Fibroblast of upper back skin (primary cell): ENCODE measurements around the gene RSRC2.
"Not testable (repeated sequence)": the region's sequence is repeated elsewhere in the genome, so short reads cannot be mapped to it uniquely, and the experiment has no call there.

ENCODE experiments used
- DNase-seq: peaks from one replicate; pipeline ENCODE4 v3.0.0-alpha.2; 2013

Gene RSRC2

DNA sequence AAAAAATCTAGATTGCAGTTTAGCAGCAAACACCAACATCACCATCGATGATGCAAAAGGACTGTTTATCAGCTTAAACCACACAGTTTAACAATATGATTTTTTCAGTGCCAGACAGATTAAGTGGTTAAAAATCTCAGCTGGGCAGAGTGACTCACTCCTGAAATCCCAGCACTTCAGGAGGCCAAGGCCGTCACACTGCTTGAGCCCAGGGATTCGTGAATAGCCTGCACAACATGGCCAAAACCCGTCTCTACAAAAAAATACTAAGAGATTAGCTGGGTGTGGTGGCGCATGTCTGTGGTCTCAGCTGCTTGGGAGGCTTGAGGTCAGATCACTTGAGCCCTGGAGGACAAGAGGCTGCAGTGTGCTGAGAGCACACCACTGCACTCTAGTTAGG is 8.9 kb downstream of the RSRC2 start:
- DNase-seq, result peak; percentile 74

DNA sequence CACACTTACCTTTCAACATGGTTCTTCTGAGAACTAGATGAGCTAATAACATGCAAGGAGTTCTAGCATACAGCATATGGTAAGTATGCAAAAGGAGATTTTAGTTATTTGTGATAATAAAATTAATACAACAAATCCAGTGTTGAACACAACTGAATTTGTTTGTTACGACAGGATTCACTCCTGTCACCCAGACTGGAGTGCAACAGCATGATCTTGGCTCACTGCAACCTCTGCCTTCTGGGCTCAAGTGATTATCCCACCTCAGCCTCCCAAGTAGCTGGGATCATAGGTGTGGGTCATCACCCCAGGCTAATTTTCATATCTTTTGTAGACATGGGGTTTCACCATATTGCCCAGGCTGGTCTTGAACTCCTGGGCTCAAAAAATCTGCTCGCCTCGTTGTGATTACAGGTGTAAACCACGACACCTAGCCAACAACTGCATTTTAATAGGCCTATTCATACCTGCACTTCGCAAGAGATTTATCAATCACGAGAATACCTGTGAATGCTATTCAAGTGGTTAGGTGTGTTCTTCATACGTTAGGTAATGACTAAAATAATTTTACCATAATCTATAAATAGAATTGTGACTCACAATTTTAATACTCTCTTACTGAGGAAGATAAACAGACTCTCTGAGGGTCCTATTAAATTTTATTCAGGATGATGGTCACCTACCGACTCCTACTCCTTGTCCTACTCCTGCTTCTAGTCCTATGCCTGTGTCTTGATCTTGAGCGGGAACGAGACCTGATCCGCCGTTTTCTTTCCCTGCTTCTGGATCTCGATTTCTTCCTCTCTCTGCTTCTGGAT is 10.0 kb downstream of the RSRC2 start:
- DNase-seq, result no peak

DNA sequence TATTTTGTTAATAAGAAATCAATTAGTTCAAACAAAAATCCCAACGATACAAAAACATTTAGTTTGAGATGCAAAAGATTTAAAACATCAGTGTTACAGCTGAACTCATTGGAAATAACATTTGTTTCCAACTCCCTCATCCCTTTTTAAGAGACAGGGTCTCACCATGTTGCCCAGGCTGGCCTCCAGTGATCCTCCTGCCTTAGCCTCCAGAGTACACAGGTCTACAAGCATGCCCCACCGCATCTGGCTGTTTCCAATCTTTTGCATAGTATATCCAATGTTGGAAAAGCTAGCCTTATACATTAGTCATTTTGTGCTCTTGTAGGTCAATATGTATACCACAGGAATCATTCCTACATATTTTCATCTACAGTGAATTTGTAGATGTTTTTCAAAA is 11.5 kb downstream of the RSRC2 start:
- no peak for DNase-seq

GRCh38 chr12:122513660-122514059 is 13.1 kb downstream of the RSRC2 start:
- DNase-seq, result no peak

DNA sequence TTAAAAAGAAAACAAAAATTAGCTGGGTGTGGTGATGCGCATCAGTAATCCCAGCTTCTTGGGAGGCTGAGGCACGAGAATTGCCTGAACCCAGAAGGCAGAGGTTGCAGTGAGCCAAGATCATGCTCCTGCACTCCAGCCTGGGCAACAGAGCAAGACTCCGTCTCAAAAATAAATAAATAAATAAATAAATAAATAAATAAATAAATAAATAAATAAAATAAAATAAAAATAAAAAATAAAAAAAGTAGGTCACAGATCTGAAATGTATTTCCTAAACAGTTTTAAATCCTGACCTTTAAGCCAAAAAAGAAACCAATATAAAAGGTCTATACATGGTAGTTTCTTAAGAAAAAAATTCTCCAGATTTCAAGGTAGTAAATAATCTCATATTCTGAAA is 13.7 kb downstream of the RSRC2 start:
- DNase-seq, result not testable (repeated sequence)

DNA sequence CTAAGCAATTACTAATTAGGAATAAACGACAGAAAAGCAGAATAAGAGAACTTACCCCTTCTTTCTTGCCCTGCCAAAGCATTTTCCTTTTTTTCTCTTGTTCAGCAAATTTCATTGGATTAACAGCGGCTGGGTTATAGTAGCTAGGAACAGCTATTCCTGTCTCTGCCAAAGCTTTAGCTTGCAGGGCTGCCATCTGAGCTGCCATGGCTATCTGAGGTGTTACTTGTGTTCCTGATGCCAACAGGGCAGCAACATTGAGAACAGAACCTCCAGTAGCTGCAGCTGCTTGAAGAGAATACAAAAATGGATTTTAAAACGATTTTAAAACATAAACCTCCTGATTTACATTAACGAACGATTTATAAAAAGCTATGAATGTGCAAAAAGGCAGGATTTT is 18.6 kb downstream of the RSRC2 start:
- no peak for DNase-seq

DNA sequence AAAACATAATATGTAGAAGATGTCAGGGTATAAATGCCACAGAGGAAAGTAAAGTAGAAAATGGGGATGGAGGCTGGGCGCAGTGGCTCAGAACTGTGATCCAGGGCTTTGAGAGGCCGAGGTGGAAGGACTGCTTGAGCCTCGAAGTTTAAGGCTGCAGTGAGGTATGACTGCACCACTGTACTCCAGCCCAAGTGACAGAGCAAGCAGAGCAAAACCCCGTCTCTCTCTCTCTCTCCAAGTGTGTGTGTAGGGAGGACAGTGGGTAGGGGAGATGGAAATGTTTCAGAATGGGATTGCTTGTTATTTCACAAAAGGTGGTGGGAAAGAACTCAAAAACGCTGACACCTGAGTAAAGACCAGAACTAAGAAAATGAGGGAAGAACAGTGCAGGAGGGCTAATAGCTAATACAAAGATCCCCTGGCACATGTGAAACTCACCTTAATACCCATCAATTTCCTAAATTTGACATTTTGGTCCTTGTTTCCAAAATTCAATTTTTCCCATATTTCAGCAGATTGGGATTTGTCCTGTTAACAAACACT is 20.3 kb downstream of the RSRC2 start:
- DNase-seq, result no peak

DNA sequence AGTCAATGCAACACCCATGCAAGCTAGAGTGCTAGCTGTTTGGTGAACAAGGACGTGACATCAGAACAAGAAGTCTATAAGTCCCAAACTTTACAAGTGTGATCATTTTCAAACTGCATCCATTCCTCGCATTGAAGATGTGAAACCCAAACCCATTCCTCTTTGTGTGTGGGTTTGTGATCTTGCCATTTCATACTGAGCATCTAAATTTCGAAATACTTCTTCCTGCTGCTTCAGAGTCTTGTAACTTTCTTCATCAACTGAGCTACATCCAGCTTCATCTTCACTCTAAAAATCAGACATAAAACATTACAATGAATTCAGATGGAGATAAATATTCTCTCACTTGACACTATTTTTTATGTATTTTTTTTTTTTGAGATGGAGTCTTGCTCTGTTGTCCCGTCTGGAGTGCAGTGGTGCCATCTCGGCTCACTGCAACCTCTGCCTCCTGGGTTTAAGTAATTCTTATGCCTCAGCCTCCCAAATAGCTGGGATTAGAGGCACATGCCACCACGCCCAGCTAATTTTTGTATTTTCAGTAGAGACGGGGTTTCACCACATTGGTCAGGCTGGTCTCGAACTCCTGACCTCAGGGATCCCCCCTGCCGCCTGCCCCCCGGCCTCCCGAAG is 21.2 kb downstream of the RSRC2 start:
- DNase-seq, result no peak

DNA sequence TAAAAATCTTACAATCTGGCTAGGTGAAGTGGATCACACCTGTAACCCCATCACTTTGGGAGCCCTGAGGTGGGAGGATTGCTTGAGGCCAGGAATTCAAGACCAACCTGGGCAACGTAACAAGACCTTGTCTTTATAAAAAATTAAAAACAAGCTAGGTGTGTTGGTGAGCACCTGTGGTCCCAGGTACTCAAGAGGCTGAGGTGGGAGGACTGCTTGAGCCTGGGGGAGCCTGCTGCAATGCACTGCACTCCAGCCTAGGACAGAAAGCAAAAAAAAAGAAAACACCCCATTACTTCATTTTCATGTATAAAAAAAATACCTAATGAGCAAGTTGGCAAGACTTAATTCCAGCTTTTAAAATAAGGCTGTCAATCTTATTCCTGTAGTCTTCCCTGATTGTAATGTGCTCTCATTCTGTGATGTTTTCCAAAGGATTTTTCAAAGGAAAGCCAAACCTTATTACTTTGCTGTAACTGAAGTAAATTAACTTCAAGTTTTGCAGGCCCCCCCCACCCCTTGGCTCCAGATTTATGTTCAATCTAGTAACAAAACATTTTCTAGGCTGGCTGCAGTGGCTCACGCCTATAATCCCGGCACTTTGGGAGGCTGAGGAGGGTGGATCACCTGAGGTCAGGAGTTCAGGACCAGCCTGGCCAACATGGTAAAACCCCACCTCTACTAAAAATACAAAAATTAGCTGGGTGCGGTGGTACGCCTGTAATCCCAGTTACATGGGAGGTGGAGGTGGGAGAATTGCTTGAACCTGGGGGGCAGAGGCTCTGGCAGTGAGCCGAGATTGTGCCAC is 22.7 kb downstream of the RSRC2 start:
- no peak for DNase-seq

DNA sequence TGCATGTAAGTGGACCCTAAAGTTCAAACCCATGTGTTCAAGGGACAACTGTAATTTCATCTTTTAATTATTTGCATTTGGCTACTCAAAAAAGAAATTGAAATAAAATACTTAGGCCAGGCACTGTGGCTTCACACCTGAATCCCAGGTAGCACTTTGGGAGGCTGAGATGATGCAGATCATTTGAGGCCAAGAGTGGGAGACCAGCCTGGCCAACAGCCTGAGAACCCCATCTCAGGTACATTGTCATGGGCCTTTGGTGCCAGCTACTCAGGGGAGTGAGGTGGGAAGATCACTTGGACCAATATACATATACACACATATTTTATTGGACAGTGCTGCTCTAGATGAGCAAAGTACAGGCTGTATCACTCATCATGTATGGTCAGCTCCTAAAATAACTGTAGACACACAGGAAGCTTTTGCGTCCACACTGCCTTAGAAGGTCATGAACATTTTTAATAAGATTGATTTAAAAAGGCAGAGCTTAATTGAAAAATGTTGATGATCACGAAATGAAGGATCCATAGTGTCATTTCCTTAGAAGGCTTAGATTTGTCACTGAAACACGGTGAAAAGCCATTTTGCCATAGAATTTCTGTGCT is 23.5 kb downstream of the RSRC2 start:
- no peak for DNase-seq

DNA sequence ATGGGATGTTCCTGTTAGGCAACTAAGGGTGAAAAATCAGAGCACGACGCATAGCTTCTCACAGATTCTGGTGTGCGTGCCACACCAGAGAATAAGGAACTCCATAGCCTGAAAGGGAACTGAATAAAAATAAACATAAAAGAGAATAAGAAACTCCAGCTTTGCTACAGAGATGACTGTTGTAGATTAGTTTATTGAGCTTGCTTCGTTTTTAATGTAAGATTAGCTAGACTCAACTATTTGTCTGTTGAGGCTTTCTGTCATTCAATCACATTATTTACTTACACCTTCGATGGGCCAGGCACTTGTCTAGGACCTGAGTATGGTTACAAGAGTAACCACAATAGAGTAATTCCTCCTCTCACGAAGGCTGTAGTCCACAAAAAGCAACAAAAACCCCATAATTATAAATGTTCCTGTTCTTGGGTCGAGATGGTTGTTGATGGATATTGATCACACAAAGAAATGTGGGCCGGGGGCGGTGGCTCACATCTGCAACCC is 25.2 kb downstream of the RSRC2 start:
- DNase-seq, result no peak

- peak; percentile 98 for DNase-seq
Observed at GRCh38 chr12:122500685-122501488, 25.8 kb downstream of the RSRC2 start, which contains the start of gene ZCCHC8. Gene ZCCHC8, minus strand, starts transcription at chr12:122500932. Its CDS starts 92 bp downstream, at chr12:122500840.

- peak; percentile 63 for DNase-seq
Observed at GRCh38 chr12:122499991-122500684, 26.6 kb downstream of the RSRC2 start.

DNA sequence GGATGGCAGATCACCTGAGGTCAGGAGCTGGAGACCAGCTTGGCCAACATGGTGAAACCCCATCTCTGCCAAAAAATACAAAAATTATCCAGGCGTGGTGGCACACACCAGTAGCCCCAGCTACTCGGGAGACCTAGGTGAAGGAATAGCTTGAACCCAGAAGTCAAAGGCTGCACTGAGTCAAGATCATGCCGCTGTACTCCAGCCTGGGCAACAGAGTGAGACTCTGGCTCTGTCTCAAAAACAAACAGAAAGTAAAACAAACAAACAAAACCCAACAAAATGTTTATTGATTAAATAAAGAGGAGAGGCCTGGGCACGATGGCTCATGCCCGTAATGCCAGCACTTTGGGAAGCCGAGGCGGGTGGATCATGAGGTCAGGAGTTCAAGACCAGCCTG is 31.5 kb downstream of the RSRC2 start:
- DNase-seq, result no peak

- DNase-seq, result not testable (repeated sequence)
Observed at GRCh38 chr12:122493222-122493621, 33.5 kb downstream of the RSRC2 start.

GRCh38 chr12:122491991-122492390 is 34.7 kb downstream of the RSRC2 start:
- DNase-seq, result no peak

- no peak for DNase-seq
Observed at GRCh38 chr12:122489038-122489437, 37.7 kb downstream of the RSRC2 start.

DNA sequence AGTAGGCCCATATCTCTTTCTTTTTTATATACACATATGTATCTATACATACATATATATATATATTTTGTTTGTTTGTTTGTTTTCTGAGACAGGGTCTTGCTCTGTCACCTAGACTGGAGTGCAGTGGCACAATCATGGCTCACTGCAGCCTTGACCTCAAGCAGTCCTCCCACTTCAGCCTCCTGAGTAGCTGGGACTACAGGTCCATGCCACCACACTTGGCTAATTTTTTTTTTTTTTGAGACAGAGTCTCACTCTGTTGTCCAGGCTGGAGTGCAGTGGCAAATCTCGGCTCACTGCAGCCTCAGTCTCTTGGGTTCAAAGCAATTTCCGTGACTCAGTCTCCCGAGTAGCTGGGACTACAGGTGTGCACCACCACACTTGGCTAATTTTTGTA is 38.9 kb downstream of the RSRC2 start:
- DNase-seq, result not testable (repeated sequence)

DNA sequence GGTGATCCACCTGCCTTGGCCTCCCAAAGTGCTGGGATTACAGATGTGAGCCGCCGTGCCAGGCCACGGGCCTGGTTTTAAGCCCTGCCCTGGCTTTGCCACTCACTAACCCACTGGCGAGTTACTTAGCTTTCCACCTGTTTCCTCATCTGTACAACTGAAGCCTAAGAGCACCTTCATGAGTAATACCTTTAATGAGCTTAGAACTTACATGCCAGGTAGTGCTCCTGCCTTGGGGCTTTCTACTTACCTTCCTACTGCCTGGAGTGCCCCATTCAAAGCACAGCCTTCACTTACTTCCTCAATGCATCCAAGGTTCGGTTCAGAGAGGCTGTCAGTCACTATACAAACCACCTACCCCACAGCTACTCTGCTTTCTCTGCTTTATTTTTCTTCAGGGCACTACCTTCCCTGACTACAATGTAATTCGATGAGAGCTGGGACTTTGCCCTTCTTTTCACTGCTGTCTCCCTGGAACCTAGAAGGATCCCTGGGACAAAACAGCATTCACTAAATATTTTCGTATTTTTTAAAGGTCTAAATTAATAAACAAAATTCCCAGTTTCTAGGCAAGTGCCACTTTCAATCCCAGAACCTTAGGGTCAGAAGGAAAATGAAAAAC is 39.8 kb downstream of the RSRC2 start:
- DNase-seq, result no peak

DNA sequence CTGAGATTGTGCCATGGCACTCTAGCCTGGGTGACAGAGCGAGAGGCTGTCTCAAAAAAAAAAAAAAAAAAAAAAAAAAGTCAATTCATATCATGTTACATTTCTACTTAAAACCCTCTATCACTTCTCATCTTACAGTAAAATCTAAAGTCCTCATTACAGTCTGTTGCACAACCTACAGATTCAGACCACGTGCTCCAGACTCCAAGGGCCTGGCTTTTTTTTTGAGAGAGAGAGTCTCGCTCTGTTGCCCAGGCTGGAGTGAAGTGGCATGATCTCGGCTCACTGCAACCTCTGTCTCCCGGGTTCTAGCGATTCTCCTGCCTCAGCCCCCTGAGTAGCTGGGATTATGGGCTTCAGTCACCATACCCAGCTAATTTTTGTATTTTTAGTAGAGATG is 40.4 kb downstream of the RSRC2 start:
- DNase-seq, result peak; percentile 19

DNA sequence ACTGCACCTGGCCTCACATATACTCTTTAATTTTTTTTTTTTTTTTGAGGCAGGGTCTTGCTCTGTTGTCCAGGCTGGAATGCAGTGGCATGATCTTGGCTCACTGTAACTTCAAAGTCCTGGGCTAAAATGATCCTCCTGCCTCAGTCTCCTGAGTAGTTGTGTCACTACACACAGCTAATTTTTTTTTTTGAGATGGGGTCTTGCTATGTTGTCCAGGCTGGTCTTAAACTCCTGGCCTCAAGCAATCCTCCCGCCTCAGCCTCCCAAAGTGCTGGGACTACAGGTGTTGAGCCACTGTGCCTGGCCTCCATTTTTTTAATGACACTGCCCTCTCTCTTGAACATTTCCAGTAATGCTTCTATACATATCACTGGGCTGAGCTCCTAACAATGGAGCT is 42.4 kb downstream of the RSRC2 start:
- DNase-seq, result not testable (repeated sequence)
